GM12878 (cell line): ENCODE measurements around the gene LRRC27. TPM values are rescaled to one million over a fixed set of nuclear protein-coding genes. Genes with fewer than 3 reads are reported as not detected.

Experiments
- ATAC-seq: fragments of 200-7000 bp; cut with Tn5 transposase; 3 replicates; pipeline ENCODE4 v1.9.1; 2020; ENCODE audit warnings: mild to moderate bottlenecking, moderate library complexity
- BruUV-seq: library from RNA; stranded (reverse); fragments of 400-500 nt; replicated peaks from 2 replicates; lab custom pipeline; 2021; lab: Mats Ljungman, UMichigan
- CTCF ChIA-PET: fragments of 300-600 bp; sonication (Branson Sonifier 250); formaldehyde crosslinking; extraction: SDS; loops from one replicate; lab custom pipeline; 2021; ENCODE audit warnings: inconsistent platforms; lab: Yijun Ruan, JAX
- POLR2A ChIA-PET: fragments of 350-600 bp; formaldehyde crosslinking; extraction: SDS; loops from one replicate; lab custom pipeline; 2021; ENCODE audit warnings: inconsistent platforms; lab: Charles Lee
- RAD21 ChIA-PET: fragments of 300-600 bp; sonication (Branson Sonifier 250); formaldehyde crosslinking; loops from one replicate; lab custom pipeline; 2023; ENCODE audit warnings: antibody characterized with exemption; ENCODE audit not compliant: unreplicated experiment; lab: Charles Lee
- SMC1A ChIA-PET: fragments of 300-600 bp; sonication (Branson Sonifier 250); formaldehyde crosslinking; loops from one replicate; lab custom pipeline; 2023; ENCODE audit not compliant: unreplicated experiment, uncharacterized antibody; lab: Charles Lee
- DNase-seq: peaks from one replicate; pipeline ENCODE4 v3.0.0-alpha.2; 2011; ENCODE audit warnings: low read depth, low spot score
- FAIRE-seq: peaks from 3 replicates; lab custom pipeline; 2011; peaks lifted over from hg19 to GRCh38; lab: Jason Lieb, UNC
- H2AFZ ChIP-seq: 2 replicates; pipeline ENCODE4 v1.6.0; 2011; ENCODE audit warnings: low read depth, low read length, control low read depth; ENCODE audit not compliant: control insufficient read depth
- H3K27ac ChIP-seq: 2 replicates; pipeline ENCODE4 v1.5.1; 2011; ENCODE audit warnings: control low read depth; ENCODE audit not compliant: control insufficient read depth, insufficient read depth
- H3K27me3 ChIP-seq, 2 experiments: replicated peaks in 1 of 2; 2 replicates each; pipeline versions ENCODE4 v1.6.0 to v1.6.1; 2011; ENCODE audit warnings: low read length in 1 of 2; ENCODE audit not compliant: control insufficient read depth in 2 of 2, insufficient read depth in 2 of 2
- H3K36me3 ChIP-seq, 2 experiments: 2 replicates each; pipeline ENCODE4 v1.5.1; 2011; ENCODE audit warnings: low read length in 1 of 2; ENCODE audit not compliant: control insufficient read depth in 2 of 2, insufficient read depth in 2 of 2
- H3K4me1 ChIP-seq: 2 replicates; pipeline ENCODE4 v1.6.1; 2011; ENCODE audit warnings: mild to moderate bottlenecking, low read length, moderate library complexity, mixed read lengths; ENCODE audit not compliant: control insufficient read depth, insufficient read depth
- H3K4me2 ChIP-seq: 2 replicates; pipeline ENCODE4 v1.6.0; 2011; ENCODE audit warnings: control low read depth; ENCODE audit not compliant: control insufficient read depth, insufficient read depth
- H3K4me3 ChIP-seq: fragments of 200-600 bp; sonication (generic); 2 replicates; pipeline ENCODE4 v1.5.1; 2016
- H3K79me2 ChIP-seq: 2 replicates; pipeline ENCODE4 v1.6.0; 2011; ENCODE audit warnings: low read length; ENCODE audit not compliant: control insufficient read depth, insufficient read depth
- H3K9ac ChIP-seq: 2 replicates; pipeline ENCODE4 v1.8.0; 2011; ENCODE audit warnings: low read length, control low read depth, mixed read lengths; ENCODE audit not compliant: control insufficient read depth, insufficient read depth
- H3K9me3 ChIP-seq: replicated peaks from 3 replicates; pipeline ENCODE4 v1.5.1; 2011; ENCODE audit warnings: mild to moderate bottlenecking, low read length; ENCODE audit not compliant: control insufficient read depth, insufficient read depth
- H4K20me1 ChIP-seq: 2 replicates; pipeline ENCODE4 v1.6.0; 2011; ENCODE audit not compliant: control insufficient read depth, insufficient read depth
- DPF2 ChIP-seq: fragments of 450-650 bp; IDR thresholded peaks from 2 replicates; pipeline ENCODE4 v1.6.1; 2017; ENCODE audit warnings: mild to moderate bottlenecking
- NR2F1 ChIP-seq: fragments of 450-650 bp; conservative IDR thresholded peaks from 2 replicates; pipeline ENCODE4 v1.6.1; 2017; ENCODE audit warnings: mild to moderate bottlenecking
- NRF1 ChIP-seq: conservative IDR thresholded peaks from 2 replicates; pipeline ENCODE4 v1.6.1; 2011; ENCODE audit warnings: mild to moderate bottlenecking, low read depth, low read length, improper control_type of control experiment
- PAX5 ChIP-seq: IDR thresholded peaks from 2 replicates; pipeline ENCODE4 v1.6.1; 2011; ENCODE audit warnings: low read depth, low read length, borderline replicate concordance
- POLR2A ChIP-seq: IDR thresholded peaks from 2 replicates; pipeline ENCODE4 v1.6.1; 2011; ENCODE audit warnings: low read depth, mild to moderate bottlenecking, low read length
- STAT3 ChIP-seq: IDR thresholded peaks from 2 replicates; pipeline ENCODE4 v1.6.1; 2011; ENCODE audit warnings: low read depth, low read length, improper control_type of control experiment
- SUZ12 ChIP-seq: fragments of 200-600 bp; sonication (generic); IDR thresholded peaks from one replicate; pipeline ENCODE4 v1.6.1; 2018; ENCODE audit warnings: antibody characterized with exemption, mild to moderate bottlenecking; ENCODE audit not compliant: unreplicated experiment
- TBL1XR1 ChIP-seq: IDR thresholded peaks from 2 replicates; pipeline ENCODE4 v1.6.1; 2012; ENCODE audit warnings: low read depth, low read length, improper control_type of control experiment
- TCF3 ChIP-seq: IDR thresholded peaks from 2 replicates; pipeline ENCODE4 v1.6.1; 2012; ENCODE audit warnings: low read depth, mild to moderate bottlenecking, low read length, borderline replicate concordance; ENCODE audit not compliant: insufficient read depth
- YBX1 ChIP-seq: fragments of 450-650 bp; IDR thresholded peaks from 2 replicates; pipeline ENCODE4 v1.6.1; 2016; ENCODE audit warnings: antibody characterized with exemption
- ZNF274 ChIP-seq: IDR thresholded peaks from one replicate; pipeline ENCODE4 v1.8.0; 2011; ENCODE audit not compliant: insufficient read length, insufficient read depth
- ZZZ3 ChIP-seq: IDR thresholded peaks from 2 replicates; pipeline ENCODE4 v1.6.1; 2011; ENCODE audit warnings: low read depth; ENCODE audit not compliant: control insufficient read depth, insufficient read length
- WGBS: methylation state at CpG from one replicate; pipeline ENCODE4 v1.1.6; 2016; ENCODE audit warnings: low lambda C conversion rate; ENCODE audit not compliant: insufficient replicate concordance, insufficient coverage; ENCODE audit errors: missing lambda C conversion rate; 5-methylcytosine and 5-hydroxymethylcytosine counted together
- in situ Hi-C: fragments of 300-500 bp; cut with MboI; formaldehyde crosslinking; loops from 9 replicates; pipeline ENCODE4 v1.14.3; 2018; ENCODE audit warnings: mixed read lengths
- intact Hi-C: fragments of 100-400 bp; cut with micrococcal nuclease; formaldehyde crosslinking; loops from one replicate; pipeline ENCODE4 v1.14.2; 2022; ENCODE audit not compliant: unreplicated experiment
- polyA plus RNA-seq, 11 experiments: library from polyadenylated mRNA; depleted of rRNA in 4 of 11; unstranded in 6 of 11; stranded (reverse) in 5 of 11; fragments of >200 nt; fragmentation: Nextera tagmentation in 4 of 11; fragmentation: Illumina TruSeq in 1 of 11; extraction: Ambion mirVana in 4 of 11; extraction: Trizol in 1 of 11; gene quantifications; 1 replicate in 1 of 11; 2 replicates in 10 of 11; pipeline versions ENCODE4 v1.2.1 to v1.2.3, GENCODE V29; 2011 to 2016; ENCODE audit warnings: inconsistent platforms in 2 of 11, missing spikeins in 2 of 11, low read depth in 1 of 11
- total RNA-seq, 4 experiments: library from RNA; depleted of rRNA in 3 of 4; stranded (reverse); fragments of >200 nt in 3 of 4; fragmentation: Illumina TruSeq in 1 of 4; extraction: Trizol in 1 of 4; gene quantifications; 2 replicates each; pipeline versions ENCODE4 v1.2.1 to v1.2.3, GENCODE V29; 2013 to 2021
- TF ChIP-seq, protein P1 (sequence below): fragments of 450-650 bp; formaldehyde crosslinking; IDR thresholded peaks from 2 replicates; pipeline ENCODE4 v1.4.0; 2020; ENCODE audit warnings: mild to moderate bottlenecking, moderate library complexity
- TF ChIP-seq, protein P2 (sequence below): fragments of 150-350 bp; IDR thresholded peaks from 2 replicates; pipeline ENCODE4 v1.6.1; 2016; ENCODE audit warnings: low read depth, low read length

The LRRC27 gene
- total and polyA plus RNA-seq, 10 of the 15 experiments (the other 5 are each of a cell fraction or from before 2014, with no cell fraction given) = 0.48 to 6.9 (median 4.7) TPM

DNA sequence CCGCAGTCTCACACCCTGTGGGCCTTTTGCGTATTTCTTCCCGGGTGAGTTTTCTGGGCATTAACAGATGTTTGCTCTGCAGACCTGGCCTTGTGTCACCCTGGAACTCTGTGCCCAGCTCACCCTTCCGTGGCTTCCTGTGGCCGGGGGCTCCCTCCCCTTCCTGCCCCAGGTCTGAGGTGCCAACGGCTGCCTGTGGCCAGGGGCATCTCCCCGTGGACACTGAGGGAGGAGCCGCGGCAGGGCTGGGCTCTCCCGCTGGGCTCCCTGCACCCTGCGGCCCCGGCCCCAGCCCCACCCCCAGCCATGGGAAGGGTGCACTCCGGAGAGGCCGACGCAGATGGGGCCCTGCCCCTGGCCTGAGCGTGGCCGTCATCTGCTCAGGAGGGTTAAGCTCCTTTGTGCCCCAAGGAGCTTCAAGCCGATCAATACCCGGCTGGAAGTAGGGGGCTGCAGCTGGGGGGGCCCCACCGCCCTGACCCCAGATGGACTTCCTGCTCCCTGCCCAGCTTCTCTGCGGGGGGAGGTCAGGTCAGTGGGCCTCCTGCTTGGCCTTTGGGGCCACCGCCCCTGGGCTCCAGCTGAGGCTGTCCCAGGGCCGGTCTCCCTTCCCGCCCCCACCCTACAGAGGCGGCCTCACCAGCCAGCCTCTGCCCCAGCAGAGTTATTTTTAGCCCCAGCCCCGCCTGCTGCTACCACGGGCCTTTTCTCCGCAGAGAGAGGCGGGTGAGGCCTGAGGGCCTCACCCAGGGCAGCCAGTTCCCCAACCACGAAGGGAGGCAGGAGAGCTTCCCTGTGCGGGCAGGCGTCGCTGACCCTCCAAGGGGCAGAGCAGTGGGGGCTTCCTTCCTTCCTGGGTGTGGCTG, 89.2 kb downstream of the LRRC27 start:
- Histone ChIP-seq H3K4me2 (peak overlapping the region; percentile 62), H4K20me1 (no peaks in the 10 kb centered on the region), H3K9ac (peak overlapping the region; percentile 56), H3K4me1 (peaks cover 26% of the 10 kb centered on the region), H3K4me3 (no peak overlapping the region), H3K9me3 (no peaks in the 10 kb centered on the region), H3K27ac (peak overlapping the region; percentile 61), H3K27me3 (no peaks in the 10 kb centered on the region; a peak in 1 of 4 replicates), H3K36me3 (no peaks in the 10 kb centered on the region), H3K79me2 (no peaks in the 10 kb centered on the region), H2AFZ (peak overlapping the region; percentile 81)
- intact Hi-C loops = no loop called here
- CTCF ChIA-PET = no interaction called here
- RAD21 ChIA-PET = interaction anchor here (0.6 kb wide), 1 partner anchor 33 kb away, joined by 3 read pairs; no protein-coding TSS in a partner anchor
- DNase-seq = no peak
- BruUV-seq = no TSS peak
- no peak for FAIRE-seq
- in situ Hi-C loops = no loop called here
- 15% methylated on average over 29 of the region's 33 CpGs for whole genome bisulfite sequencing
- SMC1A ChIA-PET = no interaction called here
- POLR2A ChIA-PET = interaction anchor here (0.6 to 0.7 kb wide), 2 partner anchors 23 to 130 kb away, joined by 3 to 7 read pairs; no protein-coding TSS in a partner anchor
- ATAC-seq = peak; percentile 79
- no peak for TF ChIP-seq ZZZ3
- TF ChIP-seq ZNF274 = no peak
- TF ChIP-seq NR2F1 = 0 out of 2 replicates have a peak, but pooled peaks have one; percentile 39
- TF ChIP-seq POLR2A = 0 out of 2 replicates have a peak, but pooled peaks have one; percentile 26
- TF ChIP-seq PAX5 = no peak
- TF ChIP-seq, protein P1, sequence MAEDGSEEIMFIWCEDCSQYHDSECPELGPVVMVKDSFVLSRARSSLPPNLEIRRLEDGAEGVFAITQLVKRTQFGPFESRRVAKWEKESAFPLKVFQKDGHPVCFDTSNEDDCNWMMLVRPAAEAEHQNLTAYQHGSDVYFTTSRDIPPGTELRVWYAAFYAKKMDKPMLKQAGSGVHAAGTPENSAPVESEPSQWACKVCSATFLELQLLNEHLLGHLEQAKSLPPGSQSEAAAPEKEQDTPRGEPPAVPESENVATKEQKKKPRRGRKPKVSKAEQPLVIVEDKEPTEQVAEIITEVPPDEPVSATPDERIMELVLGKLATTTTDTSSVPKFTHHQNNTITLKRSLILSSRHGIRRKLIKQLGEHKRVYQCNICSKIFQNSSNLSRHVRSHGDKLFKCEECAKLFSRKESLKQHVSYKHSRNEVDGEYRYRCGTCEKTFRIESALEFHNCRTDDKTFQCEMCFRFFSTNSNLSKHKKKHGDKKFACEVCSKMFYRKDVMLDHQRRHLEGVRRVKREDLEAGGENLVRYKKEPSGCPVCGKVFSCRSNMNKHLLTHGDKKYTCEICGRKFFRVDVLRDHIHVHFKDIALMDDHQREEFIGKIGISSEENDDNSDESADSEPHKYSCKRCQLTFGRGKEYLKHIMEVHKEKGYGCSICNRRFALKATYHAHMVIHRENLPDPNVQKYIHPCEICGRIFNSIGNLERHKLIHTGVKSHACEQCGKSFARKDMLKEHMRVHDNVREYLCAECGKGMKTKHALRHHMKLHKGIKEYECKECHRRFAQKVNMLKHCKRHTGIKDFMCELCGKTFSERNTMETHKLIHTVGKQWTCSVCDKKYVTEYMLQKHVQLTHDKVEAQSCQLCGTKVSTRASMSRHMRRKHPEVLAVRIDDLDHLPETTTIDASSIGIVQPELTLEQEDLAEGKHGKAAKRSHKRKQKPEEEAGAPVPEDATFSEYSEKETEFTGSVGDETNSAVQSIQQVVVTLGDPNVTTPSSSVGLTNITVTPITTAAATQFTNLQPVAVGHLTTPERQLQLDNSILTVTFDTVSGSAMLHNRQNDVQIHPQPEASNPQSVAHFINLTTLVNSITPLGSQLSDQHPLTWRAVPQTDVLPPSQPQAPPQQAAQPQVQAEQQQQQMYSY (CRISPR knock-in tag) = no peak
- TF ChIP-seq TCF3 = no peak
- TF ChIP-seq, protein P2, sequence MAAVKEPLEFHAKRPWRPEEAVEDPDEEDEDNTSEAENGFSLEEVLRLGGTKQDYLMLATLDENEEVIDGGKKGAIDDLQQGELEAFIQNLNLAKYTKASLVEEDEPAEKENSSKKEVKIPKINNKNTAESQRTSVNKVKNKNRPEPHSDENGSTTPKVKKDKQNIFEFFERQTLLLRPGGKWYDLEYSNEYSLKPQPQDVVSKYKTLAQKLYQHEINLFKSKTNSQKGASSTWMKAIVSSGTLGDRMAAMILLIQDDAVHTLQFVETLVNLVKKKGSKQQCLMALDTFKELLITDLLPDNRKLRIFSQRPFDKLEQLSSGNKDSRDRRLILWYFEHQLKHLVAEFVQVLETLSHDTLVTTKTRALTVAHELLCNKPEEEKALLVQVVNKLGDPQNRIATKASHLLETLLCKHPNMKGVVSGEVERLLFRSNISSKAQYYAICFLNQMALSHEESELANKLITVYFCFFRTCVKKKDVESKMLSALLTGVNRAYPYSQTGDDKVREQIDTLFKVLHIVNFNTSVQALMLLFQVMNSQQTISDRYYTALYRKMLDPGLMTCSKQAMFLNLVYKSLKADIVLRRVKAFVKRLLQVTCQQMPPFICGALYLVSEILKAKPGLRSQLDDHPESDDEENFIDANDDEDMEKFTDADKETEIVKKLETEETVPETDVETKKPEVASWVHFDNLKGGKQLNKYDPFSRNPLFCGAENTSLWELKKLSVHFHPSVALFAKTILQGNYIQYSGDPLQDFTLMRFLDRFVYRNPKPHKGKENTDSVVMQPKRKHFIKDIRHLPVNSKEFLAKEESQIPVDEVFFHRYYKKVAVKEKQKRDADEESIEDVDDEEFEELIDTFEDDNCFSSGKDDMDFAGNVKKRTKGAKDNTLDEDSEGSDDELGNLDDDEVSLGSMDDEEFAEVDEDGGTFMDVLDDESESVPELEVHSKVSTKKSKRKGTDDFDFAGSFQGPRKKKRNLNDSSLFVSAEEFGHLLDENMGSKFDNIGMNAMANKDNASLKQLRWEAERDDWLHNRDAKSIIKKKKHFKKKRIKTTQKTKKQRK = no peak
- TF ChIP-seq SUZ12 = no peak
- TF ChIP-seq YBX1 = no peak
- TF ChIP-seq STAT3 = no peak
- no peak for TF ChIP-seq TBL1XR1
- TF ChIP-seq NRF1 = no peak
- no peak for TF ChIP-seq DPF2
